Nephron progenitor cell (in vitro differentiated cells): ENCODE measurements around the gene GLTP.

Experiments
- DNase-seq: peaks from one replicate; pipeline ENCODE4 v3.0.0; 2021
- H3K27ac Mint-ChIP-seq: 2 replicates; pipeline ENCODE4 v1.8.0; 2021; ENCODE audit warnings: mild to moderate bottlenecking, moderate library complexity, mixed read lengths
- H3K27me3 Mint-ChIP-seq: 2 replicates; pipeline ENCODE4 v1.8.0; 2021; ENCODE audit warnings: mild to moderate bottlenecking, low read depth, mixed read lengths; ENCODE audit not compliant: poor library complexity
- H3K36me3 Mint-ChIP-seq: 2 replicates; pipeline ENCODE4 v1.8.0; 2021; ENCODE audit warnings: low read depth, mixed read lengths
- H3K4me1 Mint-ChIP-seq: 2 replicates; pipeline ENCODE4 v1.8.0; 2021; ENCODE audit warnings: mixed read lengths
- H3K4me3 Mint-ChIP-seq: 2 replicates; pipeline ENCODE4 v1.8.0; 2021; ENCODE audit warnings: mild to moderate bottlenecking, moderate library complexity, mixed read lengths
- H3K9me3 Mint-ChIP-seq: 2 replicates; pipeline ENCODE4 v1.8.0; 2021; ENCODE audit warnings: mild to moderate bottlenecking, moderate library complexity, mixed read lengths
- TF ChIP-seq, protein P1 (sequence below): fragments of 200-600 bp; sonication (generic); IDR thresholded peaks from 2 replicates; pipeline ENCODE4 v1.5.0; 2021; ENCODE audit warnings: antibody characterized with exemption

Gene GLTP

DNA sequence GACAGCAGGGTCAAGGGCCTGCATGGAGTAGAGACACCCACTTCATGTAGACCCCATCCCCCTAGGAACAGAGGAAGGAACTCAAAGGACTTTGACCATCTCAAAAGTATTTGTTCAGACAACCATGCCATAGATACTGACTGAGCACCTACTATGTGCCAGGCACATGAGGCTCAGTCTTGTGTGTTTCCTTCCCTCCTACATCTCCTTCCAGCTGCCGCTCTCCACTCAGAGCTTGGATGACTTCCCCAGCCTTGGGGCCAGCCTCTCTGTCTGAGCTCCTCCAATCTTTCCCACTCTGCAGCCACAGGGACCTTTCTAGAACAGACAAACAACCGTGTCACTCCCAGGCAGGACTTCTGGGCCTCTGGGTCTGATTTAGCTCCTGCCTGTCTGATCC lies 49.6 kb downstream of the GLTP start:
- Mint-ChIP-seq H3K27ac (peak overlapping the region; percentile 50), H3K27me3 (peaks cover 6% of the 10 kb centered on the region)

DNA sequence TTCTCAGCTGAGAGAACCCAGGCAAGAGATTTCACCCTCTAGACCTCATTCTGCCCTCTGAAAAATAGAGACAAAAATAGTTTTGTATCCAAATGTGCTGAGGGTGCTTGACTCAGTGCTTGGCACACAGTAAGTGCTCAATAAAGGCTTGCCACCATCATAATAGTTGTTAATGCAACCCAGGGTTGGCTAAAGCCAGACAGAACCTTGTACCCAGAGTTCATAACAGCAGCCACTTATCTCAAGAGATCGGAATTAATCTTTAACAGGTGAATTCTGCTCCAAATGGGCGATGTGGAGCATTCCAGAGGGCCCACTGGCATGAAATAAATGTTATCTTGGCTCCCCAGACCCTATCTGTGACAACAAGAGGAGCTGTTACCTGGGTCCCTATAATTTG lies 50.1 kb downstream of the GLTP start:
- DNase-seq, result no peak
- no peaks in the 10 kb centered on the region for H3K9me3 Mint-ChIP-seq
- no peak overlapping the region for H3K27ac Mint-ChIP-seq
- TF ChIP-seq, protein P1, sequence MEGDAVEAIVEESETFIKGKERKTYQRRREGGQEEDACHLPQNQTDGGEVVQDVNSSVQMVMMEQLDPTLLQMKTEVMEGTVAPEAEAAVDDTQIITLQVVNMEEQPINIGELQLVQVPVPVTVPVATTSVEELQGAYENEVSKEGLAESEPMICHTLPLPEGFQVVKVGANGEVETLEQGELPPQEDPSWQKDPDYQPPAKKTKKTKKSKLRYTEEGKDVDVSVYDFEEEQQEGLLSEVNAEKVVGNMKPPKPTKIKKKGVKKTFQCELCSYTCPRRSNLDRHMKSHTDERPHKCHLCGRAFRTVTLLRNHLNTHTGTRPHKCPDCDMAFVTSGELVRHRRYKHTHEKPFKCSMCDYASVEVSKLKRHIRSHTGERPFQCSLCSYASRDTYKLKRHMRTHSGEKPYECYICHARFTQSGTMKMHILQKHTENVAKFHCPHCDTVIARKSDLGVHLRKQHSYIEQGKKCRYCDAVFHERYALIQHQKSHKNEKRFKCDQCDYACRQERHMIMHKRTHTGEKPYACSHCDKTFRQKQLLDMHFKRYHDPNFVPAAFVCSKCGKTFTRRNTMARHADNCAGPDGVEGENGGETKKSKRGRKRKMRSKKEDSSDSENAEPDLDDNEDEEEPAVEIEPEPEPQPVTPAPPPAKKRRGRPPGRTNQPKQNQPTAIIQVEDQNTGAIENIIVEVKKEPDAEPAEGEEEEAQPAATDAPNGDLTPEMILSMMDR, result no peak
- no peaks in the 10 kb centered on the region for H3K36me3 Mint-ChIP-seq
- H3K4me1 Mint-ChIP-seq, result peaks cover 20% of the 10 kb centered on the region
- no peak overlapping the region for H3K4me3 Mint-ChIP-seq
- peaks cover 6% of the 10 kb centered on the region for H3K27me3 Mint-ChIP-seq

More for the DNA sequence above, 49.6 kb downstream of the GLTP start:
- Mint-ChIP-seq H3K36me3 (no peaks in the 10 kb centered on the region), H3K4me1 (peaks cover 21% of the 10 kb centered on the region), H3K9me3 (no peaks in the 10 kb centered on the region), H3K4me3 (no peak overlapping the region)
- no peak for DNase-seq
- TF ChIP-seq, protein P1, result no peak

DNA sequence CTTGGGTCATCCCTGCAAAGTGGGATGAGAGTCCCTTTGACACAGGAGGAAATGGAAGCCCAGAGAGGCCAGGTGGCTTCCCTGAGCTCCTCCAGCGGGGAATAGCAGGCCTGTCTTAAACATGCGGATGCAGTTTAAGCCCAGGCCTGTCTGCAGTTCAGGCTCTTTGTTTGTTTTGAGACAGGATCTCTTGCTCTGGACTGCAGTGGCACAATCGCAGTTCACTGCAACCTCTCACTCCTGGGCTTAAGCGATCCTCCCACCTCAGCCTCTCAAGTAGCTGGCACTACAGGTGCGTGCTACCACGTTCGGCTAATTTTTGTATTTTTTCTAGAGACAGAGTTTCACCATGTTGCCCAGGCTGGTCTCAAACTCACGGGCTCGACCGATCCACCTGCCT lies 50.7 kb downstream of the GLTP start:
- no peaks in the 10 kb centered on the region for H3K36me3 Mint-ChIP-seq
- TF ChIP-seq, protein P1, result no peak
- H3K27me3 Mint-ChIP-seq, result peaks cover 2% of the 10 kb centered on the region
- DNase-seq, result no peak
- no peak overlapping the region for H3K27ac Mint-ChIP-seq
- no peak overlapping the region for H3K4me3 Mint-ChIP-seq
- no peaks in the 10 kb centered on the region for H3K9me3 Mint-ChIP-seq
- peaks cover 16% of the 10 kb centered on the region for H3K4me1 Mint-ChIP-seq

DNA sequence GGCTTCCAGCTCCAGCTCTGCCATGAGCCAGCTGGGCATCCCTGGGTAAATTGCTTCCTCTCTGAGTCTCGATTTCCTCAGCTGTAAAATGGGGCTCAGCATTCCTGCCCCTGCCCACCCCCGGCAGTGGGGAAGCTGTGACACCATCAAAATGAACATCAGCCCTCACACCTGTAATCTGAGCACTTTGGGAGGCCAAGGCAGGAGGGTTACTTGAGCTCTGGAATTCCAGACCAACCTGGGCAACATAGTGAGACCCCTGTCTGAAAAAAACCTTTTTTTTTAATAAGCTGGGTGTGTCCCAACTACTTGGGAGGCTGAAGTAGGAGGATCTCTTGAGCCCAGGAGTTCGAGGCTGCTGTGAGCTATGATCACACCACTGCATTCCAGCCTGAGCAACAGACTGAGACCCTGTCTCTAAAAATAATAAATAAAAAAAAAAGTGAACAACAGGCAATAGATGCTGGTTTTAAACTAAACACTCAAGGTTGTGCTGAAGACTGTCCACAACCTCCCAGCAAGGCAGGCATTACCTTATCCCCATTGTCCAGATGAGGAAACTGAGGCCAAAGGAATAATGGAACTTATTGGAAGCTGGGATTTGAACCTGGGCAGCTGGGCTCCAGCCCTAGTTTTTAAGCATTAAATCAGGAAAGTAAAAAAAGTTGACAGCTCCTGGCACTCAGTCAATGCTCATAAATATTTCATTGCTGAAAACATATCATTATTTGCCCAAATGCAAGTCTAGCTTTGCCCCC lies 51.4 kb downstream of the GLTP start:
- H3K27ac Mint-ChIP-seq, result no peak overlapping the region
- DNase-seq, result no peak
- no peaks in the 10 kb centered on the region for H3K36me3 Mint-ChIP-seq
- peaks cover 2% of the 10 kb centered on the region for H3K27me3 Mint-ChIP-seq
- H3K4me3 Mint-ChIP-seq, result no peak overlapping the region
- no peaks in the 10 kb centered on the region for H3K9me3 Mint-ChIP-seq
- H3K4me1 Mint-ChIP-seq, result peaks cover 16% of the 10 kb centered on the region
- TF ChIP-seq, protein P1, result no peak

DNA sequence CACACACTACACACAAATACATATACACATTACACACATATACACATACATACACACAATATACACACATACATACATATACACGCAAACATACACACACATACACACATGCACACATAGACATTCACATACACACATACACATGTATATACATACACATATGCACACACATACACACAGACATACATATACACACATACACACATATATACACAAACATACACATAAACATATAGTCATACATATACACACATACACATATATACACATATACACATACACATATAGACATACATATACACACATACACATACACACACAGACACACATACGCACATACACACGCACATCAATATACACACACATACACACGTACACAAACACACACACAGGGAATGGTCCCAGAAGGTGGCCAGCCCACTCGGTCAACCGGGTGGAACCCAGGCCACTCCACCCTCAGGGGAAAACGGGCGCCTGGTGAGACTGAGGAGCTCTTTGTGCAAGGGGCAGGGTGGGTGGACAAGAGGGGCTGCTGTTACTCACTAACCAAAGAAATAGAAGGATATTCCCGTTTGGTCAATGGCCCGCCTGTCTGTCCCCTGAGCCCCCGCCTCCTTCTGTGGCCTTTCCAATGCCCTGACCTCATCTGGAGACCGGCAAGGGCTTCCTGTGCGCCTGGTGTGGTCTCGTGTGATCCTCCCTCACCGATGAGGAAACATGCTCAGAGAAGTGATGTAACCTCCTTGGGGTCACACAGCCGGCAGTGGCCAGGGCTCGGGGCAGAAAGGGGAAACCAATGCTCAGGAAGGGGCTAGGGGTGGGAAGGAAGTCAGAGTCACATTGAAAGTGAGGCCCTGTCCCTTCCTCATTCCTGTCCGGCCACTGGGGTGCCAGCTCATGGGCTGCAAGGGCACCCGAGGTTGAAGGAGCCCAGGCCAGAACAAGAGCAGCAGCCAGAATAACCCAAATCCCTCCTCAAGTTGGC lies 52.5 kb downstream of the GLTP start:
- Mint-ChIP-seq H3K9me3 (no peaks in the 10 kb centered on the region), H3K4me1 (peaks cover 11% of the 10 kb centered on the region), H3K27me3 (peaks cover 2% of the 10 kb centered on the region), H3K36me3 (no peaks in the 10 kb centered on the region), H3K4me3 (no peak overlapping the region), H3K27ac (peak overlapping the region; percentile 68)
- no peak for DNase-seq
- TF ChIP-seq, protein P1, result no peak
